ENCODE results near the gene PHTF2. TPM values are rescaled to one million over a fixed set of nuclear protein-coding genes. Genes with fewer than 3 reads are reported as not detected.
A peak's percentile ranks its signal among the peaks of the same experiment; 100 is the strongest.

Gene PHTF2
- total and polyA plus RNA-seq, 4 experiments from 2014 or later = 19.6 to 34.1 (median 29.9) TPM

DNA sequence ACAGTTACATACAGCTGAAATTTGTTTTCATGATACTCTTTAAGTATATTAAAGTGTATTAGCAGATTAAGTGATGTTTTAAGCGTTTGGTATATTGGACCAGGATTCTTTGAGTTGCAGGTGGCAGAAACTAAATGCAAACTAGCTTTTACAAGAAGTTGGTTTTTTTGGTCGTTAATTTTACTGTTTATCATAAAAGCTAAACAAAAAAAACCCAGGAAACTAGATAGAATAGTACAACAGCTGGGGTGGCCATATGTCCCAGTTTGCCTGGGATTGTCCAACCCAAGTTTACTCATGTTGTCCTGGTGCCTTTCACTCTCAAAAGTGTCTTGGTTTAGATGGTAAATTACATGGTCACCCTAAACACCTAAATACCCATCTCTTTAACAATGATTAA lies 108.7 kb downstream of the PHTF2 start:
- no peaks in the 10 kb centered on the region for H3K9me3 Mint-ChIP-seq
- no peaks in the 10 kb centered on the region for H3K27me3 Mint-ChIP-seq
- Histone ChIP-seq H3K4me1 (ENCODE audit: insufficient read depth, low read length) (peaks cover 7% of the 10 kb centered on the region), H3K27ac (ENCODE audit: low read depth, low read length) (no peak overlapping the region), H3K4me3 (ENCODE audit: low read length in 2 of 2) (no peak overlapping the region), H3K27me3 (ENCODE audit: insufficient read depth, low read length) (no peaks in the 10 kb centered on the region), H3K36me3 (ENCODE audit: insufficient read depth, low read length) (peaks cover 11% of the 10 kb centered on the region), H3K9me3 (ENCODE audit: control insufficient read depth in 1 of 2, low read length in 2 of 2) (no peaks in the 10 kb centered on the region)
- DNase-seq = no peak
- peaks cover 14 to 21% (median 18%) of the 10 kb centered on the region in 4 donors for H3K4me1 Mint-ChIP-seq
- peaks cover 10 to 27% of the 10 kb centered on the region in 2 donors for H3K36me3 Mint-ChIP-seq
- intact Hi-C loops (cut with micrococcal nuclease) = no loop called here
- POLR2A ChIA-PET (ENCODE audit: partially characterized antibody) = no interaction called here
- CTCF ChIA-PET (ENCODE audit: partially characterized antibody) = interaction anchor here (1.0 kb wide), 1 partner anchor 9 kb away, joined by 3 read pairs; no protein-coding TSS in a partner anchor
- no peak overlapping the region for H3K4me3 Mint-ChIP-seq
- peak overlapping the region in 1 of 7 donors; percentile 79 for H3K27ac Mint-ChIP-seq

DNA sequence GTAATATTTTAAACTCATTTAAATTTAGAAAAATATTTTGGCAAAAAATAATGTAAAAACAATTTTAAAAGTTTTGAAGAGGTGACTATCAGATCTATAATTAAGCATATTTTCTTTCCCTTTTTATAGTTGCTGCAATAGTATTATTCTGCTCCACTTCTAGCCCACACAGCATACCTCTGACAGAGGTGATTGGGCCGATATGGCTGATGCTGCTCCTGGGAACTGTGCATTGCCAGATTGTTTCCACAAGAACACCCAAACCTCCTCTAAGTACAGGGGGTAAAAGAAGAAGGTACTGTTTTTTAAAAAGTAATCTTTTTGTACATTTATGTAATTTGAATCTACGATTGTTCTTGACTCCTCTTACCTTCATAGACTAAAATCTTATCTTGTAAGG lies 110.1 kb downstream of the PHTF2 start:
- Mint-ChIP-seq H3K36me3 (peaks cover 8 to 23% of the 10 kb centered on the region in 2 donors), H3K4me3 (no peak overlapping the region), H3K27me3 (no peaks in the 10 kb centered on the region), H3K27ac (peak overlapping the region in 2 of 7 donors; percentile 57 to 59), H3K4me1 (peaks cover 13 to 17% (median 15%) of the 10 kb centered on the region in 4 donors), H3K9me3 (no peaks in the 10 kb centered on the region)
- Histone ChIP-seq H3K4me1 (ENCODE audit: insufficient read depth, low read length) (peaks cover 16% of the 10 kb centered on the region), H3K27me3 (ENCODE audit: insufficient read depth, low read length) (no peaks in the 10 kb centered on the region), H3K27ac (ENCODE audit: low read depth, low read length) (no peak overlapping the region), H3K36me3 (ENCODE audit: insufficient read depth, low read length) (peaks cover 11% of the 10 kb centered on the region), H3K4me3 (ENCODE audit: low read length in 2 of 2) (no peak overlapping the region), H3K9me3 (ENCODE audit: control insufficient read depth in 1 of 2, low read length in 2 of 2) (no peaks in the 10 kb centered on the region)
- CTCF ChIA-PET (ENCODE audit: partially characterized antibody) = interaction anchor here (0.7 to 1.3 kb wide), 3 partner anchors 13 to 149 kb away, joined by 3 to 6 read pairs (median 3); no protein-coding TSS in a partner anchor
- POLR2A ChIA-PET (ENCODE audit: partially characterized antibody) = interaction anchor here (0.7 kb wide), 1 partner anchor 213 kb away, joined by 3 read pairs; no protein-coding TSS in a partner anchor
- no peak for DNase-seq
- intact Hi-C loops (cut with micrococcal nuclease) = no loop called here

DNA sequence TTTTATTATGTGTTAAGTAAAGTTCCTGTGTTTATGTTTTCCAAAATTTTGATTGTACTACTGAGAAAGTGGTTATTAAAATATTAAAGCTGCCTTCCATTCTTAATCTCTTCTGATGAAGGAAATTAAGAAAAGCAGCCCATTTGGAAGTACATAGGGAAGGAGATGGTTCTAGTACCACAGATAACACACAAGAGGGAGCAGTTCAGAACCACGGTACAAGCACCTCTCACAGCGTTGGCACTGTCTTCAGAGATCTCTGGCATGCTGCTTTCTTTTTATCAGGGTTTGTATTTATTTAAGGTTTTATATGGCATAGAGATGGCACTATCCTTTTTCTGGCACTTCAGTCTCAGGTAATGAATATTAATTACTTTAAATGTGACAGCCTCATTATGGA lies 111.6 kb downstream of the PHTF2 start:
- ChIA-PET POLR2A (ENCODE audit: partially characterized antibody) (no interaction called here), CTCF (ENCODE audit: partially characterized antibody) (no interaction called here)
- no peak for DNase-seq
- peaks cover 12 to 27% of the 10 kb centered on the region in 2 donors for H3K36me3 Mint-ChIP-seq
- peaks cover 22% of the 10 kb centered on the region for H3K4me1 ChIP-seq (ENCODE audit: insufficient read depth, low read length)
- H3K4me3 Mint-ChIP-seq = no peak overlapping the region
- no peaks in the 10 kb centered on the region for H3K27me3 ChIP-seq (ENCODE audit: insufficient read depth, low read length)
- no peaks in the 10 kb centered on the region for H3K27me3 Mint-ChIP-seq
- H3K27ac Mint-ChIP-seq = peak overlapping the region in 2 of 7 donors; percentile 23 to 57
- H3K9me3 Mint-ChIP-seq = no peaks in the 10 kb centered on the region
- intact Hi-C loops (cut with micrococcal nuclease) = no loop called here
- no peaks in the 10 kb centered on the region for H3K9me3 ChIP-seq (ENCODE audit: control insufficient read depth in 1 of 2, low read length in 2 of 2)
- peaks cover 15 to 24% (median 18%) of the 10 kb centered on the region in 4 donors for H3K4me1 Mint-ChIP-seq
- no peak overlapping the region for H3K27ac ChIP-seq (ENCODE audit: low read depth, low read length)
- H3K4me3 ChIP-seq (ENCODE audit: low read length in 2 of 2) = no peak overlapping the region
- H3K36me3 ChIP-seq (ENCODE audit: insufficient read depth, low read length) = peaks cover 11% of the 10 kb centered on the region

DNA sequence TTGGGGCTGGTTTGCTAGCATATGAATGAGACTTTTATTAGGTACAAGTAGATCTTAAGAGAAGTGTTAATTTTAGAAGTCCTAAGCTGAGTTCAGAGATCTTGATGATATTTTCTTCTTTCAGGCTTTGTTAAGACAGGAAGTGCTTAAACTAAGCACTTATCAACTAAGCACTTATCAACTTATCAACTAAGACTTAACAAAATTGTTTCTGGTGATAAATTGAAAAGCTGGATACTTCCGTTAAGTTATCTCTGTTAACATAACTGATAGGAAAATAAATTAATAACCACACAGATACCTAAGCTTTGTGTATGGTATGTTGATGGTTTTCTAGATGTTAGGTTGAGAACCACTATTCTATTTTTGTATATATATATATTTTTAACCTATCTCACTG lies 113.7 kb downstream of the PHTF2 start:
- H3K27me3 ChIP-seq (ENCODE audit: insufficient read depth, low read length) = no peaks in the 10 kb centered on the region
- H3K36me3 ChIP-seq (ENCODE audit: insufficient read depth, low read length) = peaks cover 11% of the 10 kb centered on the region
- peaks cover 22% of the 10 kb centered on the region for H3K4me1 ChIP-seq (ENCODE audit: insufficient read depth, low read length)
- peaks cover 12 to 26% of the 10 kb centered on the region in 2 donors for H3K36me3 Mint-ChIP-seq
- H3K9me3 ChIP-seq (ENCODE audit: control insufficient read depth in 1 of 2, low read length in 2 of 2) = no peaks in the 10 kb centered on the region
- DNase-seq = no peak
- ChIA-PET POLR2A (ENCODE audit: partially characterized antibody) (no interaction called here), CTCF (ENCODE audit: partially characterized antibody) (interaction anchor here (1.0 to 1.8 kb wide), 6 partner anchors 9 to 261 kb away, joined by 3 to 5 read pairs (median 4); partner anchors contain the start of gene RSBN1L)
- no peak overlapping the region for H3K27ac ChIP-seq (ENCODE audit: low read depth, low read length)
- H3K4me1 Mint-ChIP-seq = peaks cover 18 to 22% (median 19%) of the 10 kb centered on the region in 4 donors
- no peak overlapping the region for H3K4me3 Mint-ChIP-seq
- intact Hi-C loops (cut with micrococcal nuclease) = no loop called here
- no peaks in the 10 kb centered on the region for H3K27me3 Mint-ChIP-seq
- peak overlapping the region in 3 of 7 donors; percentile 5 to 57 (median 36) for H3K27ac Mint-ChIP-seq
- no peaks in the 10 kb centered on the region for H3K9me3 Mint-ChIP-seq
- H3K4me3 ChIP-seq (ENCODE audit: low read length in 2 of 2) = no peak overlapping the region

DNA sequence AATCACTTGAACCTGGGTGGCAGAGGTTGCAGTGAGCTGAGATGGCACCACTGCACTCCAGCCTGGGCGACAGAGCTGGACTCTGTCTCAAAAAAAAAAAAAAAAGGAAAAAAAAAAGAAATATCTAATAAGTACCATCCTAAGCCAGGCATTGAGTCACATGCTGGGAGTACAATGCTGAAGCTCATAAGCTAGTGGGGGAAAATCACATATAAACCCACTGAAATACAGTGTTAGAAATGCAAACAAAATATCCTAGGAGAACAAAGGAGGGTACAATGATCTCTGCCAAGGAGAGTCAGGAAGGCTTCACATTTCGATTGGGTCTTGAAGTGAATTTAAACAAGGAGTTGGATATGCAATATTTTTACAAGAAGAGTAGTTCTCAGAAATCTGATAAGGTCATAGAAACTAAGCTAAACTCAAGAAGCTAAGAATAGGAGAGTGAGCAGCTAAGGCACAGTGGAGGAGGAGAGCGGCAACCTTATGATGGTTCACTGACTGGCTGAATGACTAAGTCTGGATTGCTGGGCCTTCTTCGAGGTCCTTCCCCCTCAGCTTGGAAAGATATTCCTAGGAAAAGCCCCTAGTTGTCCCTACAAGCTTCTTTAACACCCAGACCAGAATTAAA lies 115.5 kb downstream of the PHTF2 start:
- no peak overlapping the region for H3K4me3 ChIP-seq (ENCODE audit: low read length in 2 of 2)
- CTCF ChIA-PET (ENCODE audit: partially characterized antibody) = interaction anchor here (0.7 to 2.0 kb wide), 5 partner anchors 8 to 251 kb away, joined by 3 to 9 read pairs (median 3); no protein-coding TSS in a partner anchor

DNA sequence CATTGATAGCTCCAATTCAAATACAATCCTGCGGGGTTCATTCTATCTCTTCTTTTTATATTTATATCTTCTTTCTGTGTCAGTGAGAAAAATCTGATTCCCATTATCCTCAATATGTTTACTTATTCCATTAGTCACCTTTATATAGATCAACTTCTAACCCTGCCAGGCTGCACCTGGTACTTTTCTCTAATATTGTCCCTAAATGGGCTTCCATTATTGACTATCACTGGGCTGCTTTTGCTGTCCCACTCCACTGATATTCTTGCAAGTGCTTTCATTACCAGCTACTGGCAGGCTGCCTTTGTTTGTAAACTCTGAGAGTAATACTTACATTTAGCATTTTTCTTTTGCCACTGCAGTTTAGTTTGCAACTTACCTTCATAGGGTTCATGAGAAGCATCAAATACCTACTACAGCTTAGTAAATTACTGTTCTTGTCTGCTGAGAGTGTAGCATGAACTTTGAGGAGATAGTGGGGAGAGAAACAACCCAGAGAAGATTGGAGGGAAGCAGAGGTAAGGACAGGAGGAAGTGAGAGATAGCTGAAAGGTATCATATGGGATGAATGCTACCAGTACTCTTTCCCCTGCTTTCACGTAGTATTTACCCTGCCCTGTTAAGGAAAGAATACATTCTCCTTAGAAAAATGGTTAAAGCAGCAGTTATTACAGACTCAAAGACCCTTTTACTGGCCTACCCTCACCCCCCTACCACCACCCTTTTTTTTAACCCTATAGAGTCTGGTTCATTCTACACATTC lies 119.1 kb downstream of the PHTF2 start:
- CTCF ChIA-PET (ENCODE audit: partially characterized antibody) = no interaction called here
- H3K4me3 Mint-ChIP-seq = no peak overlapping the region
- H3K9me3 ChIP-seq (ENCODE audit: control insufficient read depth in 1 of 2, low read length in 2 of 2) = no peaks in the 10 kb centered on the region

More for the DNA sequence above, 115.5 kb downstream of the PHTF2 start:
- Histone ChIP-seq H3K36me3 (ENCODE audit: insufficient read depth, low read length) (peaks cover 6% of the 10 kb centered on the region), H3K27ac (ENCODE audit: low read depth, low read length) (no peak overlapping the region), H3K27me3 (ENCODE audit: insufficient read depth, low read length) (no peaks in the 10 kb centered on the region), H3K9me3 (ENCODE audit: control insufficient read depth in 1 of 2, low read length in 2 of 2) (no peaks in the 10 kb centered on the region), H3K4me1 (ENCODE audit: insufficient read depth, low read length) (peaks cover 22% of the 10 kb centered on the region)
- peak overlapping the region in 1 of 8 donors; percentile 9 for H3K4me3 Mint-ChIP-seq
- peak overlapping the region in 5 of 7 donors; percentile 9 to 49 (median 17) for H3K27ac Mint-ChIP-seq
- H3K27me3 Mint-ChIP-seq = no peaks in the 10 kb centered on the region
- peaks cover 17 to 28% of the 10 kb centered on the region in 2 donors for H3K36me3 Mint-ChIP-seq
- intact Hi-C loops (cut with micrococcal nuclease) = no loop called here
- peaks cover 21 to 35% (median 24%) of the 10 kb centered on the region in 4 donors for H3K4me1 Mint-ChIP-seq
- H3K9me3 Mint-ChIP-seq = no peaks in the 10 kb centered on the region
- POLR2A ChIA-PET (ENCODE audit: partially characterized antibody) = interaction anchor here (0.7 to 1.4 kb wide), 2 partner anchors 30 to 80 kb away, joined by 3 to 4 read pairs; no protein-coding TSS in a partner anchor
- DNase-seq = no peak

DNA sequence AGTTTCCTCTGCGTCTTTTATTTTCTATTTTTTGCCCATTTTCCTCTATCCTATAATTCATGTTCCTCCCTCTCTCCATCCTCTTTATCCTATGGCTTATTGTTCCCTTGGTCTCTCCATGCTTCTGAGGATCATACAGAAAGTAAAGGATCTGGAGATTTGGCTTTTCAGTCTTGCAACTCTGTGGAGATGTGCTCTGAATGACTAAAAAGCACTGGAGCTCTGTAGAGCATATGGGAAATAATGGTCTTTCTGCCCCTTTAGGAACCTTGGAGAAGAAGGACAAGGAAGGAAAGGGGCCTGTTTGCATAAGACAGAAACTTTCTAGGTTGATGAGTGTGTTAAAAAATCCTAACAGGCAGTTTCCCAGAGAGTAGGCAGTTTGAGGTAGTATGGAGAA lies 120.1 kb downstream of the PHTF2 start:
- CTCF ChIA-PET (ENCODE audit: partially characterized antibody) = no interaction called here
- H3K4me1 Mint-ChIP-seq = peaks cover 14 to 31% (median 23%) of the 10 kb centered on the region in 4 donors

More for the DNA sequence above, 119.1 kb downstream of the PHTF2 start:
- intact Hi-C loops (cut with micrococcal nuclease) = no loop called here
- Mint-ChIP-seq H3K27me3 (no peaks in the 10 kb centered on the region), H3K9me3 (no peaks in the 10 kb centered on the region), H3K27ac (peak overlapping the region in 1 of 7 donors; percentile 16), H3K36me3 (peaks cover 20 to 31% of the 10 kb centered on the region in 2 donors), H3K4me1 (peaks cover 11 to 26% (median 16%) of the 10 kb centered on the region in 4 donors)
- H3K36me3 ChIP-seq (ENCODE audit: insufficient read depth, low read length) = peaks cover 5% of the 10 kb centered on the region
- H3K27ac ChIP-seq (ENCODE audit: low read depth, low read length) = no peak overlapping the region
- H3K4me3 ChIP-seq (ENCODE audit: low read length in 2 of 2) = no peak overlapping the region
- no peak for DNase-seq
- POLR2A ChIA-PET (ENCODE audit: partially characterized antibody) = interaction anchor here (0.6 kb wide), 1 partner anchor 8 kb away, joined by 3 read pairs; no protein-coding TSS in a partner anchor
- H3K27me3 ChIP-seq (ENCODE audit: insufficient read depth, low read length) = no peaks in the 10 kb centered on the region
- peaks cover 14% of the 10 kb centered on the region for H3K4me1 ChIP-seq (ENCODE audit: insufficient read depth, low read length)

More for the DNA sequence above, 120.1 kb downstream of the PHTF2 start:
- Histone ChIP-seq H3K4me3 (ENCODE audit: low read length in 2 of 2) (no peak overlapping the region), H3K36me3 (ENCODE audit: insufficient read depth, low read length) (peaks cover 5% of the 10 kb centered on the region), H3K4me1 (ENCODE audit: insufficient read depth, low read length) (peaks cover 14% of the 10 kb centered on the region), H3K27ac (ENCODE audit: low read depth, low read length) (no peak overlapping the region), H3K9me3 (ENCODE audit: control insufficient read depth in 1 of 2, low read length in 2 of 2) (no peaks in the 10 kb centered on the region), H3K27me3 (ENCODE audit: insufficient read depth, low read length) (no peaks in the 10 kb centered on the region)
- H3K27me3 Mint-ChIP-seq = no peaks in the 10 kb centered on the region
- H3K27ac Mint-ChIP-seq = peak overlapping the region in 4 of 7 donors; percentile 13 to 56 (median 24)
- DNase-seq = no peak
- H3K9me3 Mint-ChIP-seq = no peaks in the 10 kb centered on the region
- intact Hi-C loops (cut with micrococcal nuclease) = no loop called here
- peaks cover 23 to 39% of the 10 kb centered on the region in 2 donors for H3K36me3 Mint-ChIP-seq
- H3K4me3 Mint-ChIP-seq = no peak overlapping the region
- POLR2A ChIA-PET (ENCODE audit: partially characterized antibody) = no interaction called here
